ENCODE data around the gene TRAFD1. TPM values are rescaled to one million over a fixed set of nuclear protein-coding genes. Genes with fewer than 3 reads are reported as not detected.
A peak's percentile ranks its signal among the peaks of the same experiment; 100 is the strongest.
"Not testable (repeated sequence)": the region's sequence is repeated elsewhere in the genome, so short reads cannot be mapped to it uniquely, and the experiment has no call there.

TRAFD1 gene
- total RNA-seq, 2 donors from 2014 or later, result 25.3 to 32.8 TPM

- ATAC-seq, result no peak
- intact Hi-C loops (cut with DNase I, micrococcal nuclease), result no loop called here
- DNase-seq, result no peak
These were observed 24.2 kb downstream of the TRAFD1 start for GRCh38 chr12:112149596-112149995.

- ATAC-seq, result peak; percentile 57
- intact Hi-C loops (cut with DNase I, micrococcal nuclease), result no loop called here
These were observed 26.6 kb downstream of the TRAFD1 start for GRCh38 chr12:112151766-112152541.

GRCh38 chr12:112153181-112153892 is 28.0 kb downstream of the TRAFD1 start:
- no peak for ATAC-seq
- intact Hi-C loops (cut with DNase I, micrococcal nuclease), result no loop called here
- DNase-seq, result no peak

More at GRCh38 chr12:112151766-112152541, 26.6 kb downstream of the TRAFD1 start:
- DNase-seq, result no peak

- intact Hi-C loops (cut with DNase I, micrococcal nuclease), result no loop called here
These were observed 28.5 kb downstream of the TRAFD1 start for GRCh38 chr12:112153893-112154219.

GRCh38 chr12:112158461-112159145 is 33.2 kb downstream of the TRAFD1 start:
- DNase-seq; ATAC-seq; intact Hi-C loops (cut with DNase I, micrococcal nuclease): not testable (repeated sequence)

More at GRCh38 chr12:112153893-112154219, 28.5 kb downstream of the TRAFD1 start:
- DNase-seq, result no peak
- ATAC-seq, result peak; percentile 7

- intact Hi-C loops (cut with DNase I, micrococcal nuclease), result no loop called here
- ATAC-seq, result no peak
- DNase-seq, result no peak
These were observed 33.8 kb downstream of the TRAFD1 start for GRCh38 chr12:112159146-112159541.

- intact Hi-C loops (cut with DNase I, micrococcal nuclease), result no loop called here
- DNase-seq (no peak), ATAC-seq (no peak)
These were observed 35.3 kb downstream of the TRAFD1 start for GRCh38 chr12:112160611-112161010.

GRCh38 chr12:112161711-112162110 is 36.4 kb downstream of the TRAFD1 start:
- ATAC-seq, result no peak
- DNase-seq, result no peak
- intact Hi-C loops (cut with DNase I, micrococcal nuclease), result no loop called here

- intact Hi-C loops (cut with DNase I, micrococcal nuclease), result no loop called here
- no peak for ATAC-seq
- DNase-seq, result no peak
These were observed 37.0 kb downstream of the TRAFD1 start for GRCh38 chr12:112162241-112162790.

- intact Hi-C loops (cut with DNase I, micrococcal nuclease), result no loop called here
- DNase-seq, result no peak
- ATAC-seq, result no peak
These were observed 37.7 kb downstream of the TRAFD1 start for GRCh38 chr12:112163056-112163455.

GRCh38 chr12:112163471-112163991 is 38.2 kb downstream of the TRAFD1 start:
- intact Hi-C loops (cut with DNase I, micrococcal nuclease), result no loop called here
- ATAC-seq, result no peak
- no peak for DNase-seq

GRCh38 chr12:112164011-112164660 is 38.8 kb downstream of the TRAFD1 start:
- DNase-seq (no peak), ATAC-seq (no peak)
- intact Hi-C loops (cut with DNase I, micrococcal nuclease), result no loop called here

GRCh38 chr12:112165624-112166023 is 40.3 kb downstream of the TRAFD1 start:
- ATAC-seq (no peak), DNase-seq (no peak)
- intact Hi-C loops (cut with DNase I, micrococcal nuclease), result no loop called here

- ATAC-seq (no peak), DNase-seq (no peak)
- intact Hi-C loops (cut with DNase I, micrococcal nuclease), result no loop called here
These were observed 41.0 kb downstream of the TRAFD1 start for GRCh38 chr12:112166051-112167015.

GRCh38 chr12:112167031-112167461 is 41.7 kb downstream of the TRAFD1 start:
- DNase-seq, result no peak
- intact Hi-C loops (cut with DNase I, micrococcal nuclease), result no loop called here
- ATAC-seq, result no peak

GRCh38 chr12:112167718-112168525 is 42.6 kb downstream of the TRAFD1 start:
- DNase-seq (no peak), ATAC-seq (no peak)
- intact Hi-C loops (cut with DNase I, micrococcal nuclease), result no loop called here

- intact Hi-C loops (cut with DNase I, micrococcal nuclease), result no loop called here
- DNase-seq (no peak), ATAC-seq (no peak)
These were observed 43.2 kb downstream of the TRAFD1 start for GRCh38 chr12:112168561-112168971.

Data from left colon (tissue), 2 donors.